Calu3 (cell line): ENCODE measurements around the gene ATP6V0E1. TPM values are rescaled to one million over a fixed set of nuclear protein-coding genes. Genes with fewer than 3 reads are reported as not detected.
"Not testable (repeated sequence)": the region's sequence is repeated elsewhere in the genome, so short reads cannot be mapped to it uniquely, and the experiment has no call there.

ENCODE experiments used
- BruUV-seq: library from RNA; stranded (reverse); fragments of 400-500 nt; replicated peaks from 2 replicates; lab custom pipeline; 2021; lab: Mats Ljungman, UMichigan
- CTCF ChIA-PET: fragments of 300-600 bp; sonication (Branson Sonifier 250); formaldehyde crosslinking; loops from one replicate; lab custom pipeline; 2022; ENCODE audit warnings: antibody characterized with exemption; lab: Charles Lee
- DNase-seq: peaks from one replicate; pipeline ENCODE4 v3.0.0; 2022
- H3K27ac Mint-ChIP-seq: one replicate; pipeline ENCODE4 v1.8.0; 2022; ENCODE audit warnings: mixed read lengths; ENCODE audit not compliant: unreplicated experiment
- H3K27me3 Mint-ChIP-seq: one replicate; pipeline ENCODE4 v1.8.0; 2022; ENCODE audit warnings: mixed read lengths; ENCODE audit not compliant: unreplicated experiment
- H3K36me3 Mint-ChIP-seq: one replicate; pipeline ENCODE4 v1.8.0; 2022; ENCODE audit warnings: mild to moderate bottlenecking, moderate library complexity, mixed read lengths; ENCODE audit not compliant: insufficient read depth, unreplicated experiment
- H3K4me1 Mint-ChIP-seq: one replicate; pipeline ENCODE4 v1.8.0; 2022; ENCODE audit warnings: mild to moderate bottlenecking, low read depth, mixed read lengths; ENCODE audit not compliant: unreplicated experiment
- H3K4me3 Mint-ChIP-seq: one replicate; pipeline ENCODE4 v1.8.0; 2022; ENCODE audit warnings: mild to moderate bottlenecking, low read depth, moderate library complexity, mixed read lengths; ENCODE audit not compliant: unreplicated experiment
- H3K9me3 Mint-ChIP-seq: one replicate; pipeline ENCODE4 v1.8.0; 2022; ENCODE audit warnings: low read depth, mixed read lengths; ENCODE audit not compliant: unreplicated experiment
- intact Hi-C: fragments of 100-400 bp; cut with micrococcal nuclease; formaldehyde crosslinking; loops from one replicate; pipeline ENCODE4 v1.10.0; 2022; ENCODE audit not compliant: unreplicated experiment
- total RNA-seq: library from RNA; stranded (reverse); gene quantifications from 2 replicates; pipeline ENCODE4 v1.2.3, GENCODE V29; 2022
- TF ChIP-seq, protein P1 (sequence below): fragments of 200-600 bp; IDR thresholded peaks from one replicate; pipeline ENCODE4 v1.8.0; 2022; ENCODE audit warnings: antibody characterized with exemption; ENCODE audit not compliant: unreplicated experiment

ATP6V0E1 gene
- total RNA-seq, 1 experiment from 2014 or later, result 261 TPM

DNA sequence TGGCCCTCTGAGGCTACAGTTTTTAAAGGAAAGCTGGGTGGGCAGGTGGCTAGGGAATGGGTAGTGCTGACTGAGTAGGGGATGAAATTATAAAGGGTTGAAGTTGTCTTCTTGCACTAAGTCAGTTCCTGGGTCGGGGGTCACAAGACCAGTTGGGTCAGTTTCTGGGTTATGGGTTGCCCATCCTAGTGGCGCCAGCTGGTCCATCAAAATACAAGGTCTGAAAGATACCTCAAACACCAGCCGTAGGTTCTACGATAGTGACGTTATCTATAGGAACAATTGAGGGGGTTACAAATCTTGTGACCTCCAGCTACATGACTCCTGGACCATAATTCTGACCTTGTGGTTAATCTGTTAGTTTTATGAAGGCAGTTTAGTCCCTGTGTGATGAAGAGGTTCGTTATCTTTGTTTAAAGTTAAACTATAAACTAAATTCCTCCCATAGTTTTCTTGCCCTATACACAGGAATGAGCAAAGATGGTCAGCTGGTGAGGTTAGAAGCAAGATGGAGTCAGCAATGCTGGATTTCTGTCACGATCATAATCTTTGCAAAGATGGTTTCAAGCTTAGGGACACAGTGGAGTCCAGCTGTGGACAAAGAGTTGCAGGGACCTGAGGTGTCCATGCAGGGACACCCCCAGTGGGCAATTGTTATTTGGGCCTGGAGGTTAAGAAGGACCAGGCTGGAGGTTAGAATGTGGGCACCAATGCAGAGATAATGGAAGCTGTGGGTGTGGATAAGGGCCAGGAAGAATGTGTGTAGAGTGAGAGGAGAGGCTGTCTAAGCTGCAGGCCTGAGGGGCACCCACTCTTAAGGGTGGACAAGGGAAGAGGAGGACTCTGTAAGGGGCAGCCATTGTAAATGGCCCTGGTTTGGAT lies 58.6 kb downstream of the ATP6V0E1 start:
- Mint-ChIP-seq H3K36me3 (peaks cover 19% of the 10 kb centered on the region), H3K4me3 (no peak overlapping the region), H3K27ac (no peak overlapping the region), H3K4me1 (peaks cover 8% of the 10 kb centered on the region), H3K27me3 (no peaks in the 10 kb centered on the region), H3K9me3 (peaks cover 3% of the 10 kb centered on the region)
- intact Hi-C loops, result no loop called here
- TF ChIP-seq, protein P1, sequence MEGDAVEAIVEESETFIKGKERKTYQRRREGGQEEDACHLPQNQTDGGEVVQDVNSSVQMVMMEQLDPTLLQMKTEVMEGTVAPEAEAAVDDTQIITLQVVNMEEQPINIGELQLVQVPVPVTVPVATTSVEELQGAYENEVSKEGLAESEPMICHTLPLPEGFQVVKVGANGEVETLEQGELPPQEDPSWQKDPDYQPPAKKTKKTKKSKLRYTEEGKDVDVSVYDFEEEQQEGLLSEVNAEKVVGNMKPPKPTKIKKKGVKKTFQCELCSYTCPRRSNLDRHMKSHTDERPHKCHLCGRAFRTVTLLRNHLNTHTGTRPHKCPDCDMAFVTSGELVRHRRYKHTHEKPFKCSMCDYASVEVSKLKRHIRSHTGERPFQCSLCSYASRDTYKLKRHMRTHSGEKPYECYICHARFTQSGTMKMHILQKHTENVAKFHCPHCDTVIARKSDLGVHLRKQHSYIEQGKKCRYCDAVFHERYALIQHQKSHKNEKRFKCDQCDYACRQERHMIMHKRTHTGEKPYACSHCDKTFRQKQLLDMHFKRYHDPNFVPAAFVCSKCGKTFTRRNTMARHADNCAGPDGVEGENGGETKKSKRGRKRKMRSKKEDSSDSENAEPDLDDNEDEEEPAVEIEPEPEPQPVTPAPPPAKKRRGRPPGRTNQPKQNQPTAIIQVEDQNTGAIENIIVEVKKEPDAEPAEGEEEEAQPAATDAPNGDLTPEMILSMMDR, result no peak
- CTCF ChIA-PET, result interaction anchor here (1.2 kb wide), 1 partner anchor 56 kb away, joined by 4 read pairs; no protein-coding TSS in a partner anchor
- no TSS peak for BruUV-seq
- no peak for DNase-seq

DNA sequence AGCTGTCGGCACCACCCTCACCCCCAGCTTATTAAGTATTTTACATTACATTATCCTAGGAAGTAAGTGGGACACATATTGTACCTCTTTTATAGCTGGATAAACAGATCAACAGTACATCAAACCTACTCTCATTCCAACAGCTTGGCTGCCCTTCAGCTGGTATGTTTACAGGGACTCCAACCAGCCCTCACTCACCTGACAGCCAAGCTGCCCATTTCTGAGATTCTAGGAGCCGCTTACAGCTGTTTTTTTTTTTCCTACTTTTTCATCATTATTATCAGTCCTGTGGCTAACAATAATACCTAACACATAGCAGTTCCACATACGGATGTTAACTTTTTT lies 59.2 kb downstream of the ATP6V0E1 start:
- peaks cover 16% of the 10 kb centered on the region for H3K36me3 Mint-ChIP-seq
- peaks cover 8% of the 10 kb centered on the region for H3K4me1 Mint-ChIP-seq
- intact Hi-C loops, result no loop called here
- H3K27me3 Mint-ChIP-seq, result no peaks in the 10 kb centered on the region
- DNase-seq, result no peak
- H3K4me3 Mint-ChIP-seq, result no peak overlapping the region
- H3K27ac Mint-ChIP-seq, result no peak overlapping the region
- peaks cover 3% of the 10 kb centered on the region for H3K9me3 Mint-ChIP-seq
- CTCF ChIA-PET, result interaction anchor here (0.7 to 1.2 kb wide), 2 partner anchors 17 to 57 kb away, joined by 3 to 4 read pairs; no protein-coding TSS in a partner anchor
- BruUV-seq, result no TSS peak
- TF ChIP-seq, protein P1, result no peak

DNA sequence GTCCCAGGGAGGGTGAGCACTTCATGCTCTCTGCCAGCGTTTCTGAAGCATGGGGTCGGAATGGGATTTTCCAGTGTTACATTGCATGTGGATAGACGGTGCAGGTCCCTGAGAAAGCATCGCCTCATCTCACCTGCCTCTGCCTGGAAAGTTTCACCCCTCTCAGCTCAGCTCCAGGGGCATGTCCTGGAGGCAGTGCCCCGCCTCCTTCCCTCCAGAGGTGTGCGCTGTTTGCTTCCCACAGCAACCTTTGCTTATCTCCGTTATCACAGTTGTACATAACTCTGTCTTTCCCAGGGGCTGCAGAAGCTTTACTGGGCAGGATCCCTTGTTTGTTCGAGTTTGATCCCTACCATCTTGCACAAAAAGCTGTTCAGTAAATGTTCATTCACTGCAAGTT lies 61.9 kb downstream of the ATP6V0E1 start:
- BruUV-seq, result no TSS peak
- CTCF ChIA-PET, result no interaction called here
- peaks cover 15% of the 10 kb centered on the region for H3K4me1 Mint-ChIP-seq

DNA sequence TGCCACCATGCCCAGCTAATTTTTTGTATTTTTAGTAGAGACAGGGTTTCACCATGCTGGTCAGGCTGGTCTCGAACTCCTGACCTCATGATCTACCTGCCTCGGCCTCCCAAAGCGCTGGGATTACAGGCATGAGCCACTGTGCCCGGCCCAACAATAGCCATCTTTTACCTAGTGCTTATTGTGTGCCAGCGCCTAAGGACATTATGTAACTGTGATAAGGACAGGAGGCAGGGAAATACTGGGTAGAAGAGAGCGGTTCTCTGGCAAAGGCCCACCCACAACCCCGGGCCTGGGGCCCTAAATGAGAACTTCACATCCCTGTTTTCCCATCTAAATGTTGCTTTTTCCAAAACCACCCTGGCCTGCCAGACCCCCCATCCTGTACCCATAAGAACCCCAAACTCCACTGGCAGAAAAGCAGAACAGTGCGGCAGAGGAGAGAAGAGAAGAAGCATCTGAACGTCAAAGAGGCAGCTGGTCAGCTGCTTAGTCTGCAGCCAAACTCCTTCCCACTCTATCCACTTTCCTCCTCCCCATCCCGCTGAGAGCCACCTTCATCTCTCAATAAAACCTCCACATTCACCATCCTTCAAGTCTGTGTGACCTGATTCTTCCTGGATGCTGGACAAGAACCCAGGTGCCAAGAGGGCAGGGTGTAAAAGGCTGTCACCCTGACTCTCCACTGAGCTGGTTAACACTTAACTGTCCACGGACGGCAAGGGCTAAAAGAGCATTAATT lies 63.7 kb downstream of the ATP6V0E1 start:
- BruUV-seq, DNase-seq, H3K36me3 Mint-ChIP-seq, H3K27me3 Mint-ChIP-seq, intact Hi-C loops, H3K9me3 Mint-ChIP-seq, H3K4me3 Mint-ChIP-seq, H3K27ac Mint-ChIP-seq: not testable (repeated sequence)
- peaks cover 26% of the 10 kb centered on the region for H3K4me1 Mint-ChIP-seq
- CTCF ChIA-PET, result interaction anchor here (0.5 to 1.3 kb wide), 2 partner anchors 41 to 94 kb away, joined by 3 to 5 read pairs; no protein-coding TSS in a partner anchor

More for the DNA sequence above, 61.9 kb downstream of the ATP6V0E1 start:
- intact Hi-C loops, result no loop called here
- no peak for DNase-seq
- Mint-ChIP-seq H3K4me3 (no peak overlapping the region), H3K36me3 (peaks cover 3% of the 10 kb centered on the region), H3K9me3 (no peaks in the 10 kb centered on the region), H3K27ac (no peak overlapping the region), H3K27me3 (no peaks in the 10 kb centered on the region)
- TF ChIP-seq, protein P1, result no peak
